Smooth muscle cell (in vitro differentiated cells): ENCODE data around the gene IFT27. TPM values are rescaled to one million over a fixed set of nuclear protein-coding genes. Genes with fewer than 3 reads are reported as not detected.

Experiments used
- DNase-seq: peaks from one replicate; lab custom pipeline; 2025; ENCODE audit not compliant: unreplicated experiment; lab: John Stamatoyannopoulos, UW
- H2AFZ ChIP-seq: fragments of 200-600 bp; sonication (generic); 2 replicates; pipeline ENCODE4 v1.6.0; 2016; ENCODE audit warnings: antibody characterized with exemption, low read depth, mild to moderate bottlenecking
- H3F3A ChIP-seq: fragments of 200-600 bp; sonication (generic); 2 replicates; pipeline ENCODE4 v1.6.0; 2017; ENCODE audit warnings: antibody characterized with exemption, low read depth
- H3K27ac ChIP-seq: fragments of 200-600 bp; sonication (generic); 2 replicates; pipeline ENCODE4 v1.5.1; 2016; ENCODE audit warnings: low read depth, mild to moderate bottlenecking
- H3K27me3 ChIP-seq: fragments of 200-600 bp; sonication (generic); 2 replicates; pipeline ENCODE4 v1.6.1; 2016; ENCODE audit warnings: low read depth, mild to moderate bottlenecking
- H3K36me3 ChIP-seq: fragments of 200-600 bp; sonication (generic); 2 replicates; pipeline ENCODE4 v1.5.1; 2016; ENCODE audit warnings: low read depth
- H3K4me1 ChIP-seq: fragments of 200-600 bp; sonication (generic); 2 replicates; pipeline ENCODE4 v1.5.1; 2016; ENCODE audit warnings: low read depth
- H3K4me2 ChIP-seq: fragments of 200-600 bp; sonication (generic); 2 replicates; pipeline ENCODE4 v1.6.0; 2016; ENCODE audit warnings: mild to moderate bottlenecking
- H3K4me3 ChIP-seq: fragments of 200-600 bp; sonication (generic); 2 replicates; pipeline ENCODE4 v1.5.1; 2016; ENCODE audit warnings: mild to moderate bottlenecking
- H3K79me2 ChIP-seq: fragments of 200-600 bp; sonication (generic); 2 replicates; pipeline ENCODE4 v1.6.0; 2016; ENCODE audit warnings: low read depth, mild to moderate bottlenecking
- H3K9ac ChIP-seq: fragments of 200-600 bp; sonication (generic); 2 replicates; pipeline ENCODE4 v1.6.0; 2016; ENCODE audit warnings: low read depth
- H3K9me3 ChIP-seq: fragments of 200-600 bp; sonication (generic); replicated peaks from 2 replicates; pipeline ENCODE4 v1.5.1; 2016; ENCODE audit warnings: low read depth
- H4K20me1 ChIP-seq: fragments of 200-600 bp; sonication (generic); 2 replicates; pipeline ENCODE4 v1.6.0; 2016; ENCODE audit warnings: low read depth
- CTCF ChIP-seq: fragments of 200-600 bp; sonication (generic); IDR thresholded peaks from 2 replicates; pipeline ENCODE4 v1.5.1; 2017; ENCODE audit warnings: borderline replicate concordance, mild to moderate bottlenecking, antibody characterized with exemption; ENCODE audit not compliant: insufficient read depth, poor library complexity, severe bottlenecking
- WGBS: methylation state at CpG from one replicate; pipeline ENCODE4 v1.1.7; 2016; ENCODE audit warnings: low lambda C conversion rate; 5-methylcytosine and 5-hydroxymethylcytosine counted together
- polyA plus RNA-seq: library from polyadenylated mRNA; unstranded; fragments of >200 nt; fragmentation: Nextera tagmentation; extraction: Ambion mirVana; gene quantifications from 2 replicates; pipeline ENCODE4 v1.2.1, GENCODE V29; 2016
- total RNA-seq: library from RNA; depleted of rRNA; stranded (reverse); fragments of >200 nt; gene quantifications from 2 replicates; pipeline ENCODE4 v1.2.3, GENCODE V29; 2014

The IFT27 gene
- total and polyA plus RNA-seq, 2 experiments from 2014 or later = 16.0 to 43.2 TPM

GRCh38 chr22:36814801-36815200, 38.9 kb upstream of the IFT27 start:
- H3K79me2 ChIP-seq = no peaks in the 10 kb centered on the region
- no peaks in the 10 kb centered on the region for H3K36me3 ChIP-seq
- H3K4me2 ChIP-seq = no peak overlapping the region
- no peak overlapping the region for H3K27ac ChIP-seq
- no peaks in the 10 kb centered on the region for H4K20me1 ChIP-seq
- no peak overlapping the region for H3K4me3 ChIP-seq
- WGBS = 86% methylated on average over 10 of the region's 10 CpGs
- no peaks in the 10 kb centered on the region for H3K9me3 ChIP-seq
- H3K27me3 ChIP-seq = peaks cover 73% of the 10 kb centered on the region
- no peak for TF ChIP-seq CTCF
- H3K9ac ChIP-seq = no peak overlapping the region
- no peak for DNase-seq
- no peaks in the 10 kb centered on the region for H3F3A ChIP-seq
- no peak overlapping the region for H2AFZ ChIP-seq
- peaks cover 12% of the 10 kb centered on the region for H3K4me1 ChIP-seq

GRCh38 chr22:36811094-36811800, 35.3 kb upstream of the IFT27 start:
- no peaks in the 10 kb centered on the region for H3F3A ChIP-seq
- DNase-seq = no peak
- peaks cover 38% of the 10 kb centered on the region for H3K27me3 ChIP-seq
- H3K9ac ChIP-seq = no peak overlapping the region
- no peaks in the 10 kb centered on the region for H3K9me3 ChIP-seq
- H3K79me2 ChIP-seq = no peaks in the 10 kb centered on the region
- H3K4me1 ChIP-seq = peaks cover under 1% of the 10 kb centered on the region
- H3K27ac ChIP-seq = no peak overlapping the region
- H3K4me2 ChIP-seq = no peak overlapping the region
- no peak overlapping the region for H2AFZ ChIP-seq
- H4K20me1 ChIP-seq = no peaks in the 10 kb centered on the region
- TF ChIP-seq CTCF = no peak
- no peaks in the 10 kb centered on the region for H3K36me3 ChIP-seq
- H3K4me3 ChIP-seq = no peak overlapping the region
- 87% methylated on average over 3 of the region's 3 CpGs for WGBS

- H3K27me3 ChIP-seq = peaks cover 30% of the 10 kb centered on the region
- no peak for TF ChIP-seq CTCF
Observed at GRCh38 chr22:36809351-36809750, 33.4 kb upstream of the IFT27 start.

More at GRCh38 chr22:36809351-36809750, 33.4 kb upstream of the IFT27 start:
- Histone ChIP-seq H3K4me3 (no peak overlapping the region), H3K4me2 (no peak overlapping the region), H3K4me1 (no peaks in the 10 kb centered on the region), H2AFZ (no peak overlapping the region), H3F3A (no peaks in the 10 kb centered on the region), H3K9ac (no peak overlapping the region), H3K79me2 (no peaks in the 10 kb centered on the region), H3K27ac (no peak overlapping the region), H3K36me3 (no peaks in the 10 kb centered on the region), H4K20me1 (no peaks in the 10 kb centered on the region), H3K9me3 (no peaks in the 10 kb centered on the region)
- 90% methylated on average over 6 of the region's 6 CpGs for WGBS
- DNase-seq = no peak
